DND-41 (cell line): ENCODE measurements around the gene CDHR2.

Experiments
- ATAC-seq: fragments of 200-7000 bp; cut with Tn5 transposase; 3 replicates; pipeline ENCODE4 v1.9.1; 2021; ENCODE audit warnings: low read depth; ENCODE audit not compliant: insufficient read depth
- DNase-seq: peaks from one replicate; pipeline ENCODE4 v3.0.0-alpha.2; 2020
- H2AFZ ChIP-seq: 2 replicates; pipeline ENCODE4 v1.6.0; 2012; ENCODE audit warnings: low read depth, low read length
- H3K27ac ChIP-seq: 2 replicates; pipeline ENCODE4 v1.5.1; 2012; ENCODE audit warnings: low read length, inconsistent platforms
- H3K27me3 ChIP-seq: fragments of 200-600 bp; sonication (generic); 2 replicates; pipeline ENCODE4 v1.6.0; 2012; ENCODE audit warnings: low read length, mild to moderate bottlenecking, inconsistent platforms; ENCODE audit not compliant: insufficient read depth, poor library complexity
- H3K36me3 ChIP-seq: 2 replicates; pipeline ENCODE4 v1.5.1; 2012; ENCODE audit warnings: low read length, inconsistent platforms; ENCODE audit not compliant: insufficient read depth
- H3K4me1 ChIP-seq: 2 replicates; pipeline ENCODE4 v1.5.1; 2012; ENCODE audit warnings: mild to moderate bottlenecking, low read length; ENCODE audit not compliant: insufficient read depth
- H3K4me2 ChIP-seq: 2 replicates; pipeline ENCODE4 v1.6.0; 2012; ENCODE audit warnings: mild to moderate bottlenecking, moderate library complexity, low read length, inconsistent platforms; ENCODE audit not compliant: insufficient read depth
- H3K4me3 ChIP-seq, 2 experiments: fragments of 200-600 bp in 1 of 2; shearing (Covaris generic) in 1 of 2; 2 replicates each; pipeline ENCODE4 v1.5.1; 2012 to 2016; ENCODE audit warnings: inconsistent platforms in 2 of 2, low read length in 2 of 2, mild to moderate bottlenecking in 2 of 2, low read depth in 1 of 2, moderate library complexity in 1 of 2
- H3K79me2 ChIP-seq: 2 replicates; pipeline ENCODE4 v1.6.0; 2012; ENCODE audit warnings: low read length, inconsistent platforms; ENCODE audit not compliant: insufficient read depth
- H3K9ac ChIP-seq: 2 replicates; pipeline ENCODE4 v1.6.0; 2012; ENCODE audit warnings: low read depth, mild to moderate bottlenecking, inconsistent platforms, low read length, moderate library complexity
- H3K9me3 ChIP-seq: 2 replicates; pipeline ENCODE4 v1.5.1; 2012; ENCODE audit warnings: low read length, moderate library complexity, mild to moderate bottlenecking, inconsistent platforms; ENCODE audit not compliant: insufficient read depth, severe bottlenecking
- H4K20me1 ChIP-seq: 2 replicates; pipeline ENCODE4 v1.6.0; 2012; ENCODE audit warnings: low read length; ENCODE audit not compliant: insufficient read depth
- EZH2 ChIP-seq: IDR thresholded peaks from 3 replicates; pipeline ENCODE4 v1.6.1; 2012; ENCODE audit warnings: borderline replicate concordance, low read depth, mild to moderate bottlenecking, moderate library complexity, low read length, inconsistent platforms; ENCODE audit not compliant: severe bottlenecking
- TF ChIP-seq, protein P1 (sequence below): IDR thresholded peaks from 2 replicates; pipeline ENCODE4 v1.5.1; 2012; ENCODE audit warnings: borderline replicate concordance, low read length, moderate library complexity, mild to moderate bottlenecking; ENCODE audit not compliant: poor library complexity, severe bottlenecking; ENCODE audit errors: extremely low read depth

Gene CDHR2

DNA sequence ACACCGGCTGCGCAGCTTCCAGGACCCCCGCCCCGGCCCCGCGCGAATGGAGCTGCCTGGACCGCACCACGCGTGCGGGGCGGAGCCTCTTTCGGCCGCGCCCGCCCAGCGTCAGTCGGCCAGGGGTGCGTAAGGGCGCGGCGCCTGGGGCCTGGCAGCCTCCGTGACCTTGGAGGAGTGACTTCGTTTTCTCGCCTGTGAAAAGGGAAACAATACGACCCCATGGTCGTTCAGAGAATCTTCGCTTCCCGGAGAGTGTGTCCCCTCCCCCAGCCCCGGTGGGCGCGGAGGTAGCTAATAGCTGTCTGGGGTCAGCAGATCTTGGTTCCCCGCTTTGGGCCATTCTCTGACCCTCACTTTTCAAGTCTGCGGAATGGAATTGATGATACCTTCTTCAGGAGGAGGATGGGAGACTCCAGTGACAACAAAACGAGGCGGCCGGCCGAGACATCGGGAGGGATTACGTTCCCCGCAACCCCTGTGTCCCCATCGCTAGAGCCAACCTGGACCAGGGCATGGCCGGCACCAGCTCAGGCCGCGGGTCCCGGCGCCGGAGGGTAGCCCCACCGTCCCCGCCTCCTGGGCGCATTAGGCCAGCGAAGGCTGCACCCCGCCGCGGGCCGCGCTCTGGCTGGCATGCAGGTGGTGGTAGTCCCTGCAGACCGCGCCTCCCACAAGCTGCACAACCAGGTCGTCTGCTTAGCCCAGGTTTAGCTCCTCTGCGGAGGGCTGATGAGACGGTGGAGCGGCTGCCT lies 5.5 kb upstream of the CDHR2 start:
- Histone ChIP-seq H3K27ac (peak overlapping the region; percentile 75), H3K79me2 (0 out of 2 replicates have a peak, but pooled peaks cover 2% of the 10 kb centered on the region), H3K9ac (peak overlapping the region; percentile 70), H3K27me3 (peaks cover 8% of the 10 kb centered on the region), H3K9me3 (no peaks in the 10 kb centered on the region), H3K4me2 (peak overlapping the region; percentile 89), H3K4me3 (peak overlapping the region; percentile 65 to 84), H3K36me3 (no peaks in the 10 kb centered on the region), H3K4me1 (peaks cover 49% of the 10 kb centered on the region), H4K20me1 (no peaks in the 10 kb centered on the region), H2AFZ (peak overlapping the region; percentile 97)
- ATAC-seq: peak; percentile 71
- peak; percentile 70 for DNase-seq
- TF ChIP-seq, protein P1, sequence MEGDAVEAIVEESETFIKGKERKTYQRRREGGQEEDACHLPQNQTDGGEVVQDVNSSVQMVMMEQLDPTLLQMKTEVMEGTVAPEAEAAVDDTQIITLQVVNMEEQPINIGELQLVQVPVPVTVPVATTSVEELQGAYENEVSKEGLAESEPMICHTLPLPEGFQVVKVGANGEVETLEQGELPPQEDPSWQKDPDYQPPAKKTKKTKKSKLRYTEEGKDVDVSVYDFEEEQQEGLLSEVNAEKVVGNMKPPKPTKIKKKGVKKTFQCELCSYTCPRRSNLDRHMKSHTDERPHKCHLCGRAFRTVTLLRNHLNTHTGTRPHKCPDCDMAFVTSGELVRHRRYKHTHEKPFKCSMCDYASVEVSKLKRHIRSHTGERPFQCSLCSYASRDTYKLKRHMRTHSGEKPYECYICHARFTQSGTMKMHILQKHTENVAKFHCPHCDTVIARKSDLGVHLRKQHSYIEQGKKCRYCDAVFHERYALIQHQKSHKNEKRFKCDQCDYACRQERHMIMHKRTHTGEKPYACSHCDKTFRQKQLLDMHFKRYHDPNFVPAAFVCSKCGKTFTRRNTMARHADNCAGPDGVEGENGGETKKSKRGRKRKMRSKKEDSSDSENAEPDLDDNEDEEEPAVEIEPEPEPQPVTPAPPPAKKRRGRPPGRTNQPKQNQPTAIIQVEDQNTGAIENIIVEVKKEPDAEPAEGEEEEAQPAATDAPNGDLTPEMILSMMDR: no peak
- peak; percentile 66 for TF ChIP-seq EZH2

DNA sequence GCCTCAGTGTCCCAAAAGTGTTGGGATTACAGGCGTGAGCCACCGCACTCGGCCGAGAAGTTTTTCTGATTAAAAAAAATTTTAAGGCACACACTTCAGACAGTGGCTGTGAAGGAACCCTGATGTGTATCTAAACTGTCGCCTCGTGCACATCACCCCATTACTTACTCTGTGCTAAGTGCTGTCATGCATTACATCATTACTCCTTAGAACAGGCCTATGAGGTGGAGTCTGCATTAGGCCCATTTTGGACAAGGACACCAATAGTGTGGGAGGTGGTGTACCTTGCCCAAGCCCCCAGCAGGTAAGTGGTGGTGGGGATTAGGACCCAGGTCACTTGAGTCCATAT lies 3.8 kb upstream of the CDHR2 start:
- Histone ChIP-seq H3K27ac (no peak overlapping the region), H3K4me3 (no peak overlapping the region), H3K79me2 (0 out of 2 replicates have a peak, but pooled peaks cover 2% of the 10 kb centered on the region), H3K4me2 (no peak overlapping the region), H3K9me3 (no peaks in the 10 kb centered on the region), H3K9ac (no peak overlapping the region), H3K27me3 (peaks cover 8% of the 10 kb centered on the region), H4K20me1 (no peaks in the 10 kb centered on the region), H2AFZ (no peak overlapping the region), H3K4me1 (peaks cover 44% of the 10 kb centered on the region), H3K36me3 (no peaks in the 10 kb centered on the region)
- DNase-seq (no peak), ATAC-seq (no peak)
- TF ChIP-seq, protein P1: no peak
- TF ChIP-seq EZH2: no peak

DNA sequence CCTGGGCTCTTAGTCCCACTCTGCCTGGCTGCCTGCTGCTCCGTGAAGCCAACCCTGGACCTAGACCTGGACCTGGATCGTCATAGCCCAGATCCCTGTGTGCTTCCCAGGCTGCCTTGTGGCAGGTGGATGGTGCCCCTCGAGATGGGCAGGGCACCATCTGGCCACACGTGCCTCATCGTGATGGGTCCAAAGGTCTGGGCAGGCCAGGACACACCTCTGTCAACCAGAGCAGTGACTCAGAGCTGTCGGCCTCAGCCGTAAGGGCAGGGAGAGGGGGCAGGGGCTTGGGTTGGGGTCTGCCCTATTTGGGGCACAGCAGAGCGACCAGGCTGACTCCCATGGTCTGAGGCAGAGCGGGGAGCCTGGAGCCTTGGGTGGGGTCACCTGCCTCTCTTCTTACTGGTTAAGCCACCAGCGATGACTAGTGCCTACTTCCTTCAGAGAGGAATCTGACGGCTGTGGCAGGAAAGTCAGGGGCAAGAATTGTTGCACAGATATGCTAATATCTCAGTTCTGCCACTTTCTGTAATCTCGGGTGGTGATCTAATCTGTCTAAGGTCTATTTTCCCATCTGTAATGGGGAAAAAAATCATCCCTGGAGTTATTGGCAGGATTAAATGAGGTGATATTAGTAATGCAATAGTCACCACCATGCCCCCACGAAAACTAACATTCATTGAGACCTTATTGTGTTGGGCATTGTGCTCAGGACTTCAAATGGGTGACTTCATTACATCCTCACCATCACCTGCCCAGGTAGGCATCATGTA lies 3.2 kb upstream of the CDHR2 start:
- ATAC-seq: no peak
- H3K9me3 ChIP-seq: no peaks in the 10 kb centered on the region
- H3K4me2 ChIP-seq: no peak overlapping the region
- TF ChIP-seq, protein P1: no peak
- TF ChIP-seq EZH2: no peak
- H3K27ac ChIP-seq: no peak overlapping the region
- H3K36me3 ChIP-seq: no peaks in the 10 kb centered on the region
- no peak overlapping the region for H3K9ac ChIP-seq
- H2AFZ ChIP-seq: no peak overlapping the region
- H4K20me1 ChIP-seq: no peaks in the 10 kb centered on the region
- H3K4me3 ChIP-seq: no peak overlapping the region
- DNase-seq: no peak
- peaks cover 38% of the 10 kb centered on the region for H3K4me1 ChIP-seq
- 0 out of 2 replicates have a peak, but pooled peaks cover 2% of the 10 kb centered on the region for H3K79me2 ChIP-seq
- peaks cover 8% of the 10 kb centered on the region for H3K27me3 ChIP-seq
